ENCODE results near the gene ATXN1.
A peak's percentile ranks its signal among the peaks of the same experiment; 100 is the strongest.

The ATXN1 gene

DNA sequence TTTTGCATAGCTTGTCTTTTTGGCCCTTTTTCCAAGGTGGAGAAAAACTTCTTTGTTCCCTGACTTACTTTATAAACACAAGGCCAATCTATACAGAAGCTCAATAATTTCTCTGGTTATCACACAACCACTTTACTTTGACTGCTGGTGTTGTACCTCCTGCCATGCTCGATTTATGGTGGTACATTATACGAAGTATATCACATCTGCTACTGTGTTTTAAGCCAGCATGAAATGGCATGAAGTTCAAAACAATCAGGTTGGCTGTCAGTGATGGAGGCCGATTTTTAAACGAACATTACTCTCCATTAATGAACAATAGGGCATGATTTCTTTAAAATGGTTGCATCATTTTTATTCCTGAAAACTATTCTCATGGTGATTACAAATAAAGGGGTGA is 21.0 kb upstream of the ATXN1 start:
- DNase-seq = no peak

DNA sequence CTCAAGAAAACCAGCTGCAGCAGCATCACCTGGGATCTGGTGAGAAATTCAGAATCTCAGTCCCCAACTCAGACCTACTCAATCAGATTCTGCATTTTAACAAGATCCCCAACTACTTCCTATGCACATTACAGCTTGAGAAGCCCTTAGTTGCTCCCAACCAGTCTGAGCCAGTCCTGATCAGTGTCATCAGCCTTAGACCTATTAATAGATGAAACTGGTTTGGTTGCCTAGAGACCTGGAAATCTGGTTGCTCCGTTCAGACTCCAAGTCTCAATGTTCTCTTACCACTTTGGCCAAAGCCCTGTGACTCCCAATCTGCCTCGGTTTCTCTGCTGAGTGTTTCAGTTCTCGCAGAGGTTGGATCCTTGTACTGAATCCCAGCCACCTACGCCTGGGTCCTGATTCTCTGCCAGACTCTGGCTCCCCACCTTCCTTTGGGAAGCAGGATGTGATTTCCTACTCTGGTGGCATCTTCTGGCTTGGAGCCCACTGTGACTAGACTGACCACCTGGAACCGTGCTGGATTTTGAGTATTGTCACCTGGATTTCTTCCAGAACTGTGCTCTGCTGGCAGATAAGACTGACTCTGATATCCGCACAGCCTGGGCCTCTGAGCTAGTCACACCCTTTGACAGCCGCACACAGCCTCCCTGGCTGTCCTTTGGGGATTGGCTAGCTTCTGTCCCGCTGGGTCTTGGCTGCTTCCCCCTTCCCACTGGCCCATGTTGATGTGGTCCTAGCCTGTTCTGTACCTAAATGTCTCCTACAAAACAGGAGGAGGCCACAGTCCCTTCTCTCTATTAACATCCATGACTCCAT is 20.3 kb upstream of the ATXN1 start:
- DNase-seq = no peak

- DNase-seq = no peak
Measured at GRCh38 chr6:16778521-16778920, 17.3 kb upstream of the ATXN1 start.

DNA sequence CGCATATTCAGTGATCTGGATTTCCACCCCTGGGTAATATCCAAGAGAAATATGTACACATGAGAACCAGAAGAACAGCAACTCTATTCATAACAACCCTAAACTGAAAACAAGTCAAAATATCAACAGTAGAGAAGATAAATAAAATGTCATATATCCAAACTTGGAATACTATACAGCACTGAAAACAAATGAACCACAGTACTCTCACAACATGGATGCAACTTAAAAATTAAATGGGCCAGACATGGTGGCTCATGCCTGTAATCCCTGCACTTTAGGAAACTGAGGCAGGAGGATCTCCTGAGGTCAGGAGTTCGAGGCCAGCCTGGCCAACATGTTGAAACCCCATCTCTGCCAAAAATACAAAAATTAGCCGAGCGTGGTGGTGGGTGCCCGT is 16.5 kb upstream of the ATXN1 start:
- no peak for DNase-seq

DNA sequence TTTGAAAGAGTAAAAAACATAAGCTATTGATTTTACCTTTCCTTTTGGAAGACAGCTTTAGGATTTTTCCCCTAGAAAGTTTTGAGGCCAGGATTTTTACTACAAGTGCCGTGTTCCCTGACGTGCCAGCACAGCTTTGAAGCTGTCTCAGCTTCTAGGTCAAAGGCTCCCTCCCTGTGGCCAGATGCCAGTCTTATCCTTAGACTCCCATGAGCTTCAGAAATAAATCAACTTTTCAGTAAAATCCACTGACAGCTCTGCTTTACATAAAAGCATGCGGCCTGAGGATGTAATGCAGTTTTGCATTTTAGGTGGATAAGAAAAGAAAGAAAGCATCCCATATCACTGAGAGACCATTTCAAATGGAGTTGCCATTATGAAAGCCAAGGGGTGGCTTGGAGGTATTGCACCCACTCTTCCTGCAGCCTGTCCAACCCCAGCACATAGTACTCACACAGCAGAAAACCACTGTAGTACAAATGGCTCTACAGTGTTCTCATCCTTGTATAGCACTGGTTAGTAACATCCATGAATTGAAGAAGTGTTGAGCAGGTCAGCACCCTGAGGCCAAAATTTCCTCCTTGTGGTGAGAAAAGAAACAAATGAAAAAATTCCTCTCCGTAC is 15.2 kb upstream of the ATXN1 start:
- DNase-seq = no peak

DNA sequence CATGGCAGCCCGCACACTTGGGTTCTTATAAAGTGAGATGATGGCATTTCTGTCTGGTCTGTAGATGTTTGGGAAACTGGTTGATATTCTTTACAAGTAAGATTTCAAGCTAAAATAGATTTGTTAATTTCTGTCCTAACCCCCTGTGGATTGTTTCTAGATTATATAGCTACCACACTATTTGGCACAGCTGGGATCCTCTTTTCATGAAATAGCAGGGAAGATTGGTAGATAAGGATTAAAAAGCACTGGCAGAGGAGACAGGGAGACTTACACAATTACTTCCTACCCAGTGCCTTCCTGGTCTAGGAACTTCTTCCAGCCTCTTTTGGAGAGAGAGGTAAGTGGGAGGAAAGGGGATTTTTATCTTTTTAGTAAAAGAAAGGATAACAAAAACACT is 13.2 kb upstream of the ATXN1 start:
- DNase-seq = no peak

- no peak for DNase-seq
Measured at GRCh38 chr6:16773362-16773761, 12.1 kb upstream of the ATXN1 start.

GRCh38 chr6:16770701-16771569 is 9.7 kb upstream of the ATXN1 start:
- peak; percentile 81 to 82 for DNase-seq

- no peak for DNase-seq
Measured at GRCh38 chr6:16769986-16770376, 8.7 kb upstream of the ATXN1 start.

GRCh38 chr6:16769131-16769985 is 8.1 kb upstream of the ATXN1 start:
- DNase-seq = peak; percentile 52 to 72

DNA sequence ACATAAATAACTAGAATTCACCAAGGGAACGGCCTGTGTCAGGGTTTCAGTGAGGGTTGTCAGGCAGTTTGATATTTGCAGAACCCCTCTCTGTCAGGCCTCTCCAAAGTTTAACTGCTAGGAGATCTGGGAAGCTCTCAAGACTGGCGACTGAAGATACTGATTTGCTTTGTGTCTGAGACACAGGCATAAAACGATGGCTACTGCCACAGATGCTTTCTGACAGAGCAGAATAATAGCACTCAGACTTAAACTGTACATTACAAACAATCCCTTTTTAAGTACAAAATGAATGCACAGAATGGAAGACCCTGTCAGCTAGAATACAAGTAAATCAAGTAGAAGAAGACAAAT is 7.2 kb upstream of the ATXN1 start:
- DNase-seq = no peak

DNA sequence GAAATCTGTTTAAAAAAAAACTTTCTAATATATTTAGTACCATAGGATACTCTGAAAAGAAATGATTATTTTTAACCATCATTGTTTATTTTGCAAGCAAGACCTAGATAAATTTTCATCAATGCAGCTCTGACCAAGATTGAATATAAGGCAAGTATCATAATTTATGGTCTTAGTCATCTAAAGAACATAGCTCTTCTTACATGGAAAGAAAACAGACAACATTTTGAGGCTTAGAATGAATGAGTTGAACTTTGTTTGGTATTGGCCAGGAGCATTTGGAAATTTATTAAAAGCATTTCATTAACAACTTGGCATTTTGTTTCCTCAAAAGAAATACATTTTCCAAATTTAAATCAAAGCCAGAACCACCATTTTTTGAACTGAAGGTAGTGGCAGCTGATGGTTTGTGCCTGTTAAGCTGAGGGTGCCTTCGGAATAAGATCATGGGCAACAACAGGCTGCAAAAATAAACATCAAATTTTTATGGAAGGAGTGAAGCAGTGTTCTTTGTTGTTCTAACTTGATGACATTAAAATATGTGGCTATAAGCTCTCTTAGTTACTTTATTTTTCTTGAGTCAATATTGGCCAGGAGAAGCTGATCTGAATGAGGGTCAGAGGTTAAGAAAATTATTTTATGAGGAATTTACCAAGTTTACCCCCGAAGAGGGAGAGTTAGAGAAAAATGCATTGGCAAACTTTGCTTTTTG is 6.7 kb upstream of the ATXN1 start:
- no peak for DNase-seq

DNA sequence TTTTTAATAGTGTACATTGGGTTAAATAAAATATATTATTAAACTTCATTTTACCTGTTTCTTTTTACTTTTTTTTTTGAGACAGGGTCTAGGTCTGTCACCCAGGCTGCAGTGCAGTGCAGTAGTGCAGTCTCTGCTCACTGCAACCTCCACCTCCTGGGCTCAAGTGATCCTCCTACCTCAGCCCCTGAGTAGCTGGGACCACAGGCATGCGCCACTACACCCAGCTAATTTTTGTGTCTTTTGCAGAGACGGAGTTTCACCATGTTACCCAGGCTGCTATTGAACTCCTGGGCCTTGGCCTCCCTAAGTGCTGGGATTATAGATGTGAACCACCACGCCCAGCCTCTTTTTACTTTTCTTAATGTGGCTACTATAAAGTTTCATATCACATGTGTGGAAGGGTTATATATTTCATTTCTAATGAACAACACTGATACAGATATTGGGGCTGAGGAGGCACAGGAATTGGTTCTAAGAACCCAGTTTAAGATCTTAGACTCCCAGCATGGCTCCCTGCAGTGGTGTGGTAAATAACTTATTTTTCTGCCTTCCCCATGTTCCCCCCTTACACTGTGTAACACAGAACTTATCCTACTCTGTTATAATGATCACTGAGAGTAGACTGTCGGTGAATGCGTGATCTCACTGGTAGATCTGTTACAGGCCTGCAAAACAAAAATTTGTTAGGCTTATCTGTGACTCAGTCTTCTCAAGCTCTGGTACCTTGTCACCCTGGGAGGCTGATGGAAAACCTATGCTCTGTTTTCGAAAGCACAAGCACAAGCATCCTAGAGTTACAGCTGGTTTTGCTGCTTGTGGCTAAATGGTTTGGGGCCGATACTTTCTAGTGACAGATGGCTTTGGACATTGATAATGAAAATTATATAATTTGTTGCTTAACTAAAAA is 5.8 kb upstream of the ATXN1 start:
- DNase-seq = no peak

GRCh38 chr6:16766043-16766536 is 4.8 kb upstream of the ATXN1 start:
- DNase-seq = peak; percentile 33 to 42

- DNase-seq = no peak
Measured at GRCh38 chr6:16765235-16765634, 4.0 kb upstream of the ATXN1 start.

- no peak for DNase-seq
Measured at GRCh38 chr6:16764188-16764950, 3.1 kb upstream of the ATXN1 start.

GRCh38 chr6:16762550-16763477 is 1.6 kb upstream of the ATXN1 start:
- DNase-seq = peak; percentile 43 to 64

GRCh38 chr6:16762268-16762549 is 949 bp upstream of the ATXN1 start:
- no peak for DNase-seq
